Cardiac fibroblast (primary cell): ENCODE results near the gene USP7.

Source experiments
- DNase-seq, 2 donors: peaks; one replicate each; pipeline versions ENCODE4 v3.0.0 to v3.0.0-alpha.2; 2010; ENCODE audit warnings: low read depth in 2 of 2
- H3K4me3 ChIP-seq, 2 donors: replicated peaks in 1 of 2; 1 replicate in 1 of 2; 2 replicates in 1 of 2; pipeline ENCODE4 v1.5.1; 2011; ENCODE audit warnings: low read depth in 2 of 2, low read length in 2 of 2, mild to moderate bottlenecking in 2 of 2, moderate library complexity in 1 of 2
- TF ChIP-seq, protein P1 (sequence below): IDR thresholded peaks from one replicate; pipeline ENCODE4 v1.5.1; 2011; ENCODE audit warnings: low read depth, mild to moderate bottlenecking, low read length, inconsistent platforms

The USP7 gene

DNA sequence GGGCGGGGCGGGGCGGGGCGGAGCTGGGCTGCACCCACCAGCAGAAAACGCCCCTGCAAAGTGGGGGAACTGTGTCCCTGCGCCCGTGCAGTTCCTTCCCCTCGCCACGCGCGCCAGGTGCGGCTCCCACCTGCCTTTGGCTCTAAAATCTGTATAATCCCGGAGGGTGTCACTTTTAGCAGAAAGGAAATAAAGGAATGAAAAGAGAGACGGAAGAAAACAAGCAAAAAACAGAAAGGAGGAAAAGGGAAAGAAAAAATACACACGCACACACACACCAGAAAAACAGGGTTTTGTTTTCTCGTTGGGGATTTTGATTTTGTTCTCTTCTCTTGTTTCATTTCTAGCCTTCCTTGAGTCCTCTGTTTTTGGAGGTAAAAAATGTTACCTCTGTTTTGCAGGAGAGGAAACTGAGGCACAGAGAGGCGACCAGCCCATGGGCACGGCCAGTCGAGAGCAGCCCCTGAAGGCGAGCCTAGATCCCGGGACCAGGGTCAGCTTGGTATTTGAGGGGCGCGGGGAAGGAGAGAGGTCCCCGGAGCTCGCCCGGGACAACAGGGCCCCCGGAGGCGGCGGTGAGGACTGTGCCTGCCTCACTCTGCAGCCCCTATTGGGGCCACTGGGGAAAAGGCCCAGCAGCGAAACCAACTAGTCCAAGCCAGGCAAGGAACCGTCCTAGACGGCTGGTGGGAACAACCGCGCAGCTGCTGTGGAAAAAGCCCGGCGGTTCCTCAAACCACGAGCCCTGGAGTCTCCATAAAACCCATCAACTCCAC, 94.3 kb downstream of the USP7 start:
- TF ChIP-seq, protein P1, sequence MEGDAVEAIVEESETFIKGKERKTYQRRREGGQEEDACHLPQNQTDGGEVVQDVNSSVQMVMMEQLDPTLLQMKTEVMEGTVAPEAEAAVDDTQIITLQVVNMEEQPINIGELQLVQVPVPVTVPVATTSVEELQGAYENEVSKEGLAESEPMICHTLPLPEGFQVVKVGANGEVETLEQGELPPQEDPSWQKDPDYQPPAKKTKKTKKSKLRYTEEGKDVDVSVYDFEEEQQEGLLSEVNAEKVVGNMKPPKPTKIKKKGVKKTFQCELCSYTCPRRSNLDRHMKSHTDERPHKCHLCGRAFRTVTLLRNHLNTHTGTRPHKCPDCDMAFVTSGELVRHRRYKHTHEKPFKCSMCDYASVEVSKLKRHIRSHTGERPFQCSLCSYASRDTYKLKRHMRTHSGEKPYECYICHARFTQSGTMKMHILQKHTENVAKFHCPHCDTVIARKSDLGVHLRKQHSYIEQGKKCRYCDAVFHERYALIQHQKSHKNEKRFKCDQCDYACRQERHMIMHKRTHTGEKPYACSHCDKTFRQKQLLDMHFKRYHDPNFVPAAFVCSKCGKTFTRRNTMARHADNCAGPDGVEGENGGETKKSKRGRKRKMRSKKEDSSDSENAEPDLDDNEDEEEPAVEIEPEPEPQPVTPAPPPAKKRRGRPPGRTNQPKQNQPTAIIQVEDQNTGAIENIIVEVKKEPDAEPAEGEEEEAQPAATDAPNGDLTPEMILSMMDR = no peak
- DNase-seq = no peak
- peak overlapping the region; percentile 33 to 50 for H3K4me3 ChIP-seq

DNA sequence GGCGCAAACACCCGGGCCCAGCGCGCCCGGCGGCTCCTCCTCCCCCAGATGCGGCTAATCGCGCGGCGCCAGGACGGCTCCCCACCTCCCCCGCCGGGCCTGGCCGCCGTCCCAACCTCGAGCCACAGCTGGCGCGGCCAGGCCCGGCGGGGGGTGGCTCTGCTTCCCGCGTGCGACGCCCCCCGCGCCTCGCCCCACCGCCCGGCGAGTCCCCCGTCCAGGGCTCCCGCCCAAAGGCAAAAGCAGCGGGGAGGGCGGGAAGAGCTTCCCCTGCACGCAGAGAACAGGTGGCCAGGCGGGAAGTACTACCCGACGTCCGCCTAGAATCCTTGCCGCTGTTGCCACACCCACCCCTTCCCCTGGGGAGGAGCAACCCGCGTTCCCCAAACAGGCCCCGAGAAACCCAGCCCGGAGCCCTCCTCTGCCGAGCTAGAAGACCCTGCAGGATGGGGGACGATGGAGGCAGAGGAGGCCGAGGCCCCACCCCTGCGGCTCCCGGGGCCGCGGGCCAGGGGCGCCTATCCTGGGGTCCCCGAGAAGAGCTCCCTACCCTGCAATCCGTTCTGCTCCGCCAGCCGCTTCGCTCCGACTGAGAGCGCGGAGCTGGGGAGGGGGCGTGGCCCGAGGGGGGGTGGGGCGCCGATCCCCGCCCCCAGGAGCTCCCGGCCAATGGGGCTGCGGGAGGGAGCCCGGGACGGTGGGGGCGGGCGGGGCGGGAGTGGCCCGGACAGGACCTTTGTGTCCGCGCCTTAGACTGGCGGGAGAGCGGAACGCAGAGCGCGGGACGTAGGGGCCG, 95.1 kb downstream of the USP7 start, which contains the start of gene CARHSP1:
Gene CARHSP1 (minus strand): TSS at position 591 of the 796 bp plus-strand sequence. CDS start 9,678 bp downstream, outside the sequence.
- H3K4me3 ChIP-seq = peak within 1 kb of the TSS; percentile 79 to 81
- TF ChIP-seq, protein P1 = no peak

DNA sequence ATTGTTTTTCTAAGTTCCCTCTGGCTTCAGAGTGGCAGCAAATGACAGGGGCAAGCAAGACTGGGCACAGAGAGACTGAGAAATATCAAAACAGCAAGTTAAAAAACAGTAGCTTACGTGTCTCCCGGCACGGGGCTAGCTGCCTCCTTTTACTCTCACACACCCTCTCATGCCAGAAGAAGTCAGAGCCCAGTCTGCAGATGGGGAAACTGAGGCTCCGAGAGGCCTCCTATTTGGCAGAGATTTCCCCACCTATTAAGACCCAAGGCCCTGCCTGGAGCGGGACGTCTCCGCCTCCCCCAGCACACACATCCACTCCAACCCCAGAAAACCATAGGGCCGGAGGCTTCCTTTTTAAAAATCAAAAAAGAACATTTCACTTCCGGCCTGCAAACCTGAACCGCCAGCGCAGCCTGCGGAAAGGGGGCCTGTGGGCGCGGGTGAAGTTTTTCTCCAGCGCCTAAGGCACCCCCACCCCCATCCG, 95.7 kb downstream of the USP7 start:
- peak overlapping the region; percentile 79 to 81 for H3K4me3 ChIP-seq
- no peak for DNase-seq
- TF ChIP-seq, protein P1 = no peak

More for the DNA sequence above, 95.1 kb downstream of the USP7 start, which contains the start of gene CARHSP1:
- DNase-seq = peak; percentile 86 to 94

DNA sequence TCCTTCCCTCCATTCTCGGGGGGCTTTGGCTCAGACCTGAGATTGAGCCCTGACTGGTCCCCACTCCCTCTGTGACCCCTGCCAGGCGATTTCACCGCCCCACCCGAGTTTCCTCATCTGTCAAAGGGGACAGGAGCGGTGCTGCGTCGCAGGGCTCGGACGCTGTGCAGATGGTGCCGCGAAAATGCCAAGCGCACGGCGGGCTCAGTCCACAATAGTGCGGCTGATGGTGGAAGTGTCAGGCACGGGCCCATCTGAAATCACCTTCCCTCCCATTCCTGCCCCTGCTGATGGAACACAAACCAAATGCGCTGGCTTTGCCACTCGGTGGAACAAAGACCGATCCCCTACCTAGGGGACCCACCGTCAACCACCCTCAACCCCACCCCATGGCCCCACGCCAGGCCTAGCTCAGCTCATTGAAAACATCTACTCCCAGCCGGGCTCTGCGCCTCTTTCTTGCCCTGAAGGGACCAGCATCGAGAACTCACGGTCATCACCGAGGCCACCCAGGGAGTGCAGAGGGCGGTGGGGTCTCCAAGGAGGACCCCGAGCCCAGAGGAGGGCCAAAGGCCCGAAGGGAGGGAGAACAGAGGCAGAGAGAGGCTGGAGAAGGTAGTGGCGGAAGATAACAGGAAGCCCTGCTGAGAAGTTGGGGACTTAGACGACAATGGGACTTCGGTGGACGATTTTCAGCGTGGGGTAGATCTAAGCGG, 96.3 kb downstream of the USP7 start:
- no peak for DNase-seq
- TF ChIP-seq, protein P1 = no peak
- H3K4me3 ChIP-seq = peak overlapping the region; percentile 79 to 81

DNA sequence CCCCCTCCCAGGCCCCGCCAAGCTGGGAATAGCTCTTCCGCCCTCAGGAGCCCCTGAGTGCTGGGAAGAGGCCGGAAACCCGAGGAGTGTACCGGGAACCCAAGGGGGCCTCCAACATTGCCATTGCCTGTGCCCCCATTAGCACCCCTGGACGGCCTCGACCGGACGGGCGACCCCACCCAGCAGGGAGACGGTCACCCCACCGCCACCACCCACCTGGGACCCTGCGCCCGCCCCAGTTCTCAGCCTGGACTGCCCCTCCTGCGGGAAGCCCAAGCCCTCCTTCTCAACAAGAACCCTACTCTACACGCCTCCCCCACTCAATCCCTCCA, 96.9 kb downstream of the USP7 start:
- TF ChIP-seq, protein P1 = no peak

DNA sequence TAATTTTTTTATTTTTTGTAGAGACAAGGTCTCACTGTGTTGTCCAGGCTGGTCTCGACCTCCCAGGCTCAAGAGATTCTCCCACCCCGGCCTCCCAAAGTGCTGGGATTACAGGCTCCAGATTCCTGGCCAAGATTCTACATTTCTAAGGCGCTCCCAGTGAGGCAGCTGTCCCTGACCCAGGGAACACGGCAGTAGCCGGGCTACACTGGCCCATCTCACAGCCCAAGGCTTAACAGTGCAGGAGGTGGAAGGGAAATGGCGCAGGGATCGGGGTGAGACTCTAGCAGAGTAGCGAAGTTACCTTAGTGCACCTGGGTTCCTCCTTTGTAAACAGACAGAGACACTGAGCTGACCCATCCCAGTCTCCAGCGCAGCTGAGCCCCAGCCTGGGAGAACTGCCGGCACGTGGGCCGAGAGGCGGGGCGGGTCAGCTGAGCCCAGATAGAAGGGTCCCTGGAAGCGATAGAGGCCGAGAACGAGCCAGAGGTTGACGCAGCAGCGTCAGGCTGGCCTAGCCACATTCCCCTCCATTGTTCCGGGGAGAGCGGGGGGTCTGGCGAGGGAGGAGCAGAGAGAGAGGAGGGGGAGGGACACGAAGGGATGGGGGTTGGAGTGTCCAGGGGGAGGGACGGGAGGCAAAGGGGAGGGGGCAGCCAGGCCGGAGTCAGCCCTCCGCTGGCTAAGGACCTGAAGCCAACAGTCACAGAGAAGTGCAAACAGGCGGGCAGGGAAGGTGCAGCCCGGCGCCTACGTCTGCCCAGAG, 97.4 kb downstream of the USP7 start:
- TF ChIP-seq, protein P1 = no peak
- H3K4me3 ChIP-seq = peak overlapping the region; percentile 79 to 81
- DNase-seq = peak in 1 of 2 donors; percentile 75

More for the DNA sequence above, 96.9 kb downstream of the USP7 start:
- DNase-seq = no peak
- peak overlapping the region; percentile 79 to 81 for H3K4me3 ChIP-seq
